Measurements from ENCODE around the gene CARS1.

Gene CARS1

DNA sequence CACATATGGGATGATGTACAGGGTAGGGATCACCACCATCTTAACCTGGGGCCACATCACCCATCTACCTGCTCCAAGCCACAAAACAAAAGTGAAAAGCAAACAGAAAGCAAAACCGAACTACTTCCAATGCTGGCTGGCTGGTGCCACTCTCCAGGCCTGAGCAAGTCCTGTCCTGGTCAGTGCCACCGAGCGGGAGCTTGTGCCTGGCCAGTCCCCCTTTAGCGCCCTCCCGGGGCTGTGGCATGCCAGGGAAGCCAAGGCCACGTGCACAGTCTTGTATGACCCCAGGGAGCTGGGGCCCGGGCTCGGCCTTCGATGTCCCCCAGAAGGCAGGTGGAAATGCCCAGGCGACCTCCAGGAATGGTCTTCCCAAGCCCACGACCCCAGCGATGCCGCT is 47.2 kb downstream of the CARS1 start:
- TF ChIP-seq CTCF (IDR thresholded peaks at IDR 0.05; ENCODE audit: borderline replicate concordance, control extremely low read depth, extremely low read depth, insufficient read depth, missing control alignments): no peak
- in situ Hi-C loops (cut with MboI; ENCODE audit: low sequenced_read_pairs, unreplicated experiment): no loop called here
- no peak for DNase-seq (ENCODE audit: low spot score)

DNA sequence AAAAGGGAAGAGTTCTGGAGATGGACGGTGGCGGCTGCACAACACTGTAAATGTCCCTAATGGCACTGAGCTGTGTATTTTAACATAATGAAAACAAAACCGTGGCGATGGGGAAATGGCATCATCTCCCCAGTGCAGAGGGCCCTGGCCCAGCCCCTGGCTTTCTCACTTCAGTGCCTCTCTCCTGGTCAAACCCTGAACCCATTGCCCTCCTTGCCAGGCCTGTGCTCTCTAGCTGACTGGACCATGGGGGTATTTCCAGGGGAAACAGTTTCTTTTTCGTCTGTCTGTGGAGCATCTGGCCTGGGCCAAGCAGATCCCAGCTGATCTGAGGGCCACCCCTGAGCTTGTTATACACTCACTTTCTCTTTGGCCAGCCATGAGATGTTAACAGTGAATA is 47.7 kb downstream of the CARS1 start:
- in situ Hi-C loops (cut with MboI; ENCODE audit: low sequenced_read_pairs, unreplicated experiment): no loop called here
- no peak for TF ChIP-seq CTCF (IDR thresholded peaks at IDR 0.05; ENCODE audit: borderline replicate concordance, control extremely low read depth, extremely low read depth, insufficient read depth, missing control alignments)
- no peak for DNase-seq (ENCODE audit: low spot score)

DNA sequence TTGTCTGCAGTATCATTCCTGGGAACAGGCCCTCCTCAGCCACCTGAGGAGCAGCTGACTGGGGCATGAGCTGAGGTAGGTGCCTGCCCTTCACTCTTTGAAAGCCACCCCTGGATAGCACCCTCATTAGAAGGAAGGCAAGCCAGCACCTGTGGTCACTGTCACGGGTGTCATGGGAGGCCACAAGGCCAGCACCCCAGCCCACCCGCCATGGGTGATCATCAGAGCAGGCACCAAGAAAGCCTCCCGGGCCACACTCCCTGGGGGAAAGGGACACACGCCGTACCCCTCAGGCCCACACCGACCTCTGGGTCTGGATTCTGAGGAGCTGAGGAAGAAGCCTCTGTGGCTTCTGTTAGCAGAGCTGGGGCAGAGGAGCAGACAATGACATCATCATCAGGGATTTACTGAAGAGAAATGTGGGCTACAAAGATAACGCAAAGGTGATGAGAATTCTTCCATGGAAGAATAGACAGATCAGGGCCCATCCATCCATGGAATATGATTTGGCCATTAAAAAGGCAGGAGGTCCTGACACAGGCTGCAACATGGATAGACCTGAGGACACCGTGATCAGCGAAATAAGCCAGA is 48.4 kb downstream of the CARS1 start:
- no peak for TF ChIP-seq CTCF (IDR thresholded peaks at IDR 0.05; ENCODE audit: borderline replicate concordance, control extremely low read depth, extremely low read depth, insufficient read depth, missing control alignments)
- no peak for DNase-seq (ENCODE audit: low spot score)
- in situ Hi-C loops (cut with MboI; ENCODE audit: low sequenced_read_pairs, unreplicated experiment): no loop called here

DNA sequence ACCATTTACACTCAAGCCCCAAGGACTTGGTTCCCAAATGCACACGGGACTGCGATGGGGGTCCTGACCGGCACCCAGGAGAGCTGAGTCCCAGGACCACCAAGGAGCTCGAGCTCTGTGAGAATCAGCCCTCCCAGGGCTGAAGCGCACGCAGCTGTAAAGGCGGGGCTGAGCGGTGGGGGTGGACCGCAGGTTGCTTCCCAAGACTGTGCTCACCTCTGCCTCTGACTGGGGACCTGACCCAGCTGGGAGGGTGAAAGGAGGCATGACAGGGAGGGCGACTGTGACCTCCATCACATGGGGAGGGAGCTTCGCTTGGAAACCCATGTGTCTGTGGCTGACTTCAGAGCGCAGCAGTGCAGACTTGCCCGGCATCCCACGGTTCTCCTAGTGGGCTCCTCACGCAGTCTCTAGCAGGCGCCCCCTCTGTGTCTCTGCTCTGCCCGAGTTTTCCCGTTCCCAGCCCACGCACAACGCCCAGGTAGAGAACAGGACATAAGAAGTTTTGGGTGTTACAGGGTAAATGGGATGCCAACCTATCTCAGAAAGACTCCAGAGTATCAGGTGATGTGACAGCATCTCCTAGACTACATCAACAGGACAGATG is 49.7 kb downstream of the CARS1 start:
- in situ Hi-C loops (cut with MboI; ENCODE audit: low sequenced_read_pairs, unreplicated experiment): no loop called here

GRCh38 chr11:3006505-3007260 is 50.5 kb downstream of the CARS1 start:
- TF ChIP-seq CTCF (IDR thresholded peaks at IDR 0.05; ENCODE audit: borderline replicate concordance, control extremely low read depth, extremely low read depth, insufficient read depth, missing control alignments): no peak
- in situ Hi-C loops (cut with MboI; ENCODE audit: low sequenced_read_pairs, unreplicated experiment): no loop called here
- no peak for DNase-seq (ENCODE audit: low spot score)

More for the DNA sequence above, 49.7 kb downstream of the CARS1 start:
- no peak for TF ChIP-seq CTCF (IDR thresholded peaks at IDR 0.05; ENCODE audit: borderline replicate concordance, control extremely low read depth, extremely low read depth, insufficient read depth, missing control alignments)
- DNase-seq (ENCODE audit: low spot score): no peak

DNA sequence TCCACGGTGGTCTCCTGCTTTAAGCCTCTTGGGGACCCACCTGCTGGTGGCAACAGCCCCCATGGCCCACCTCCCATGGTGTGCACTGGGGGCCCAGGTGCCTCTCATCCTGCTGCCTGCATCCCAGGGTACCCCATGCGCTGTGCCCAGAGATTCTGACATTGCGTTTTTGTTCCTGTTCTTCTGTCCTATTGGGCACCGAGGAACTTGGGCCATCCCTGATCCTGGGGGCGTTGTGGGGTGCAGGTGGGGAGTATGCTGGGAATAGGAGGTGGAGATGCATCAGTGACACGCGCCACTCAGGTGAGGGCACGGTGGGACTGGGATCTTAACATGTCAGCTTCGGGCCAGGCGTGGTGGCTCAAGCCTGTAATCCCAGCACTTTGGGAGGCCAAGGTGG is 52.7 kb downstream of the CARS1 start:
- TF ChIP-seq CTCF (IDR thresholded peaks at IDR 0.05; ENCODE audit: borderline replicate concordance, control extremely low read depth, extremely low read depth, insufficient read depth, missing control alignments): no peak
- DNase-seq (ENCODE audit: low spot score): no peak
- in situ Hi-C loops (cut with MboI; ENCODE audit: low sequenced_read_pairs, unreplicated experiment): no loop called here
